Measurements from ENCODE around the gene BNC2.
A peak's percentile ranks its signal among the peaks of the same experiment; 100 is the strongest.

BNC2 gene

GRCh38 chr9:16817002-16817401 is 53.5 kb downstream of the BNC2 start:
- no peak for DNase-seq

DNA sequence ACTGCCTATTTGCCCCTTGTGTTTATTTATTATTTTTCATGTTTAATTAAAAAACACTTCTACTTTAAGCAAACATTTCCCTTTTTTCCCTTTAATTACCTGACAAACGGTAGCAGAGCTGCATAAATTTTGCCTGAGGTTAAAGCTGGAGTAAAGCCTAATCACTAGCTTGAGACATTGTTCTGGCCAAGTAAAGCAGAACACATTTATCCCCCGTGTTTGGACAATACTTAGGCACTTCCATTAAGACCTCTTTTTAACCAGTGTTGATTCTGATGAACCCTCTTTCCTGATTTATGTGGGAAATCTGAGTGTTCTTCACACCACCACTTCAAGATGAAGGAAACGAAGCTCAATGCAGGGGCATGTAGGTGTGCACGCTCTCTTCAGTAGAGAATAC is 54.5 kb downstream of the BNC2 start:
- no peak for DNase-seq

- DNase-seq = no peak
Measured at GRCh38 chr9:16815079-16815478, 55.4 kb downstream of the BNC2 start.

GRCh38 chr9:16813838-16814237 is 56.6 kb downstream of the BNC2 start:
- no peak for DNase-seq

DNA sequence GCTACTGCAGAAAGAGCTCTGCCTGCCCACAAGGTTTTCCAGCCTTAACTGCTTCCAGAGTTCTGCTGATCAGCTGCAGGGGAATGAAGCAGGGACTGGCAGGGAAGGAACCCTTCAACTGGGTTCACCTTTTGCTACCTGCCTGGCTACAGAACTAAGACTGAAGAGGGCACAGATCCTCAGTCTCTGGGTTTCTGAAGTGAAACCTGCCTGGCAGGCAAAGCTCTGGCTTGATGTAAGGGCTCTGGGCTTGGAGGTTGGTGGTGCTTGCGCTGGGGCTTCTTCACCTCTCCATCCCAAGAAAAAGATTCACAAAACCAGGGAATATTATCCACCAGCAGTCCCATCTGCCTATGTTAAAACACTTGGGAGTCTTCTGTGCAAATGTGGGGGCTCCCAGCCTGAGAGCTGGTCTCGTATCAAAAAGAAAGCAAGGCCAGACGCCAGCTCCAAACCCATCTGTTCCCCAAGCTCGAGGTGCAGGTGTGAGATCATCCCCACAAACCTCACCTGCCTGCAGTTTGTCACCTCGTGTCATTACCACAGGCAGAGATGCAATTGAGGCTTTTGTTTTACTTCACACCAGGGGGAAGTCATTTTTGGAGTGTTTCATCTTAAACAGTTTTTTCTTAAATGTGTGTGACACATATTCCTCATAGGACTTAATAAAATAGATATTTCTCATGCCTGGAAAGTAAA is 58.3 kb downstream of the BNC2 start:
- DNase-seq = no peak

DNA sequence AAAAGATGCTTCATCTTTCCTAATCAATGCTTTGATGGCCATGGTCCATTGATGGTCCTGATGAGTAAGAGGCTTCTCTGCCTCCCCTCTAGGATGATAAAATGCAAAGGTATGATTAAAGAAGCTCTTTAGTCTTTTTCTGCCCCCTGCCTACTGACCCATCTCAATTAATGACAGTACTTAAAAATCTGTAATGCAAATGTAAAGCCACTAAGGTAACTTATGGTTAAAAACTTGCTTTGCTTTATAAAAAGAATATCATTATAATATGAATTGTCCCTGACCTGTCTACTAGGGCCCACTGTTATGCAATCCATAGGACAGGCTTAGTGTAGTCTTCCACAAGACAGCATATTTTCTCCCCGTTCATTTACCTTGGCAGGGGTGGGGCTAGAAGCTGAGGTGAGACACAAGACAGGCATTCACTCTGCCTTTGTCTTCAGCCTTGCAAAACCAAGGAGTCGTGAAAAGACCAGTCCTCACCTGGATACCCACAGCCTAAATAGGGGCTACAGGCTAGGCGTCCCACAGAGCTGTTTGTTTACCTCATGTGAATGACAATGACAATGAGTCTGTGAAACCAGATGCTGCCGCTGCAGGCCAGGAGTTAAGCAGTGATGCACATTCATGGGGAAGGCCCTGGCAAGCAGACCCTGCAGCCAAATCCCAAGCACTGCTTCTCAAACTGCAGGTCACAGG is 60.4 kb downstream of the BNC2 start:
- DNase-seq = no peak

GRCh38 chr9:16806674-16807073 is 63.8 kb downstream of the BNC2 start:
- DNase-seq = no peak

- no peak for DNase-seq
Measured at GRCh38 chr9:16803648-16804047, 66.8 kb downstream of the BNC2 start.

GRCh38 chr9:16801871-16802466 is 68.5 kb downstream of the BNC2 start:
- DNase-seq = no peak

DNA sequence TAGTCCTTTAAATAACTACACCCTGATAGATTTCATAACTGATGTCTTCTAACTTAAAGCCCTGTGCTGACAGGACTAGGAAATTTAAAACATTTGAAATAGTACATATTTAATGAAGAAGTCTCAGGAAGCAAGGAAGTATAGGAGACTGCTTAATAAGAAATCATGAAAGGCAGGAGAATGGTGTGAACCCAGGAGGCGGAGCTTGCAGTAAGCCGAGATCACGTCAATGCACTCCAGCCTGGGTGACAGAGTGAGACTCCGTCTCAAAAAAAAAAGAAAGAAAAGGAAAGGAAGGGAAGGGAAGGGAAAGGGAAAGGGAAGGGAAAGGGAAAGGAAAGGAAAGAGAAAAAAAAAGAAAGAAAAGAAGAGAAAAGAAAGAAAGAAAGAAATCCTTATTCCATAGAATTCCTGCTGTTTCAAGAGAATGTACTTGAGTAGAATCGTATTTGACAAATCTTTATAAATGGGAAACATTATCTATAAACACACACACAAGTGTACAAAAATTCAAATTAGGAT is 74.1 kb downstream of the BNC2 start:
- no peak for DNase-seq

- DNase-seq = peak; percentile 95
Measured at GRCh38 chr9:16794871-16795639, 75.4 kb downstream of the BNC2 start.

DNA sequence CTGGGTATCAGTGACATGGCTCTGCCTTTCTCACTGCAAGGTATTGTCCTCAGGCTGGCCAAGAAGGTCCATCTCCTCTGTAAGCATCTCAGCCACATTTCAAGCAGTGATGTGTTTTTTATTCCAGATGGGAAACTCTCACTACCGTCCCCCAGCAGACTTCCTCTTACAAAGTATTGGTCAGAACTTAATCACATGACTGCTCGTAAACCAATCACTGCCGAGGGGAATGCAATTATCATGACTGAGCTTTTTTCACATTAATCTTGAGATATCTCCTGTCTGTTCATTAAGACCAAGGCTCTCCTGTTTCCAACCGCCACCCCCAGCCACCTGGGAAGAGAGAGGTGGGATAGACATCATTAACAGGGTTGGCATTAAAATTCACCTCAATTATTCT is 76.4 kb downstream of the BNC2 start:
- DNase-seq = no peak

DNA sequence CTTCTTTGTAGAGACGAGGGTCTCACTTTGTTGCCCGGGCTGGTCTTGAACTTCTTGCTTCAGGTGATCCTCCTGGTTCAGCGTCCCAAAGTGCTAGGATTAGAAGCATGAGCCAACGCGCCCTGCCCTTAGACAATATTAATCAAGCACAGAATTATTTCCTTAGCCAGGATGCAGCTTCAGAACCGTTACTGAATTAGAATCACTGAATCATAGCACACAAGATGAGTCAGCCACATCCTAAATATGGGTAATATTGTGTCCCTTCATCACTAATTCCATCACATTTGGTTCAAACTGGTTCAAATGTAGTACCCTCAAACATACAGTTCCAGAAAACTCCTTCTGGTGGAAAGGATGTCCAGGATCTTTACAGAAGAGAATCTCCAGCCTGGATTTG is 82.7 kb downstream of the BNC2 start:
- DNase-seq = peak; percentile 22

GRCh38 chr9:16784002-16784401 is 86.5 kb downstream of the BNC2 start:
- no peak for DNase-seq

DNA sequence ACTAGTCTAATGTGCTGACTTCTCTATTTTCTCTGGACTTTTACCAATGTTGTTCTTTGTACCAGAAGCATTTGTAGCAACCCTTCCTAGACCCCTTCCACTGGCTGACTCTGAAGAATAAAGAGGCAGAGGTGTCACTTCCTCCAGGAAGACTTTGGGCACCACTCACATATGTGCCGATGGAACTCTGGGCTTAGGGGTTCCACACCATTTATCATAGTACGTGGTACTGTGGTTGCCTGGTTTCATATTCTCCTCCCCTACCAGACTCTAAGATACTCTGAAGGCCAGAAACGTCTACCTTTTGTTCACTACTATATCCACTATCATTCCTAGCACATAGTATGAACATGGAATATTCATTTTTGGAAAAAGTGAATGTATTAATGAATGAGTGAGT is 88.0 kb downstream of the BNC2 start:
- no peak for DNase-seq

DNA sequence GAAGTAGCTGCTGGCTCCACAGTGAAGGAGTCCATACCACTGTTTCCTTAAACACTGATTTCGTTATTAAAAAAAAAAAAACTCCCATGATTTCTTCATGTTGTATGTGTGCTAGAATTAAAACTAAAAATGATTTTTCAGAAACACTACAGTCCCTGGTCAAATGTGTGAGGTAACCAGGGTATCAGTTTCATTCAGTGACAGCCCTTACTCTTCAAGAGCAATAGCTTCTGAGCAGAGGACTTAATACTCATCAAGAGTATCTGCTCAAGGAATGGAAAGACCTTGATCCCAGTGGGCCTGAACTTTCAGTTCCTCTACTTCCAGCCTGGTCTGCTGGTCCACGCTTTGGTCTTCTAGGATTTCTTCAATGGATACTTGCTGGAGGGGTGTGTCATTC is 95.1 kb downstream of the BNC2 start:
- DNase-seq = no peak

GRCh38 chr9:16773617-16774016 is 96.9 kb downstream of the BNC2 start:
- DNase-seq = no peak

DNA sequence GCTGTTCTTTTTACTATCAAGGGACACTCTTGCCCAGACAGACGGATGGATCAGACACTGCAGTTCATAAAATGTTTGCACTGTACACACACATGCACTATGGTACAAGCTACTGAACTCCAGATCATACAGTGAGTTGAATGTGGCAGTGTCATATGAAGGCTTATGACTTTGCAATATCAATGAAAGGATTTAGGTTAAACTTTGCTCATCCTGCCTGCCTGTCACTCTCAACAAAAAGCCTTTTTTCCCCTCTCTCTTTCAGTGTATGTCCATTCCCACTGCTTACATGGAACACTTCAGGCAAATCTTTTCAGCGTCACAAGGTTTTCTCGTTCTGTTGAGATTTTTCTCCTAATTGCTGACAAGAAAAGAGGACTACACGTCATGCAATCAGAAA is 97.4 kb downstream of the BNC2 start:
- no peak for DNase-seq

GRCh38 chr9:16771356-16771755 is 99.1 kb downstream of the BNC2 start:
- DNase-seq = no peak

DNA sequence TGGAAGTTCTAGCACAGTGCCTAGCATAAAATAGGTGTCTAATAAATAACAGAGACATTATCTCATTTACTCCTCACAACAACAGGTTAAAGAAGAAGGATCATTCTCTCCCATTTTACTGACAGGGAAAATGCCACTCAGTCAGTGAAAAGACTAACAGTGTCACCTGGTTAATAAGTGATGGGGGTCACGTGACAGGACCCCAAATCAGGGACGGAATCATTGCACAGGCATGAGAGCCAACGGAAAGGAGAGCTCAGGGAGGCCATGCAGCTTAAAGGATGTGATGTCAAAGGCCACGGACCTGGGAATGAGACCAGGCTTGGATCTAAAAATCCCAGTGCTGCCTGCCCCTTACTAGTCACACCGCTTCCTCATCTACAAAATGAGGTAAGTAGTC is 101.2 kb downstream of the BNC2 start:
- DNase-seq = no peak

GRCh38 chr9:16768816-16769215 is 101.7 kb downstream of the BNC2 start:
- no peak for DNase-seq

- DNase-seq = no peak
Measured at GRCh38 chr9:16767366-16767765, 103.1 kb downstream of the BNC2 start.

DNA sequence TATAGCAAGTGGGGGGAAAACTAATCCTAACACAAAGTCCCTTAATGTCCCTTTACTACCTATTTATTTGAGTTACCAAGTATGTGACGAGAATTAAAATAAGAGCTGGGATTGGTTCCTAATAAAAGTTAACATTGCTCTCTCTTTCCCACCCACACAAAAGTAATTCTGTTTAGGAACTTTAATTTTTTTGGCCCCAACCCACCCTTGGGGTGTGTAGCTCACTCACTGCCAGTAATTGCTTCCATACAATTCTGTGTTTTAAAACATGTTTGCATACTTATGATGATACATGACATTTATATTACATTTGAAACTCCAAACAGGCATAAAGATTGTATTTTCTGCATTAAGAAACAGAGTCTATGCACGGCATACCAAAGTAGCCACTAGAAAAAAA is 106.5 kb downstream of the BNC2 start:
- no peak for DNase-seq
